Endothelial cell (in vitro differentiated cells): ENCODE measurements around the gene CCDC92. TPM values are rescaled to one million over a fixed set of nuclear protein-coding genes. Genes with fewer than 3 reads are reported as not detected.

Experiments used
- DNase-seq: peaks from one replicate; pipeline ENCODE4 v3.0.0; 2021; ENCODE audit warnings: low spot score
- H3K27ac Mint-ChIP-seq: one replicate; pipeline ENCODE4 v1.8.0; 2021; ENCODE audit warnings: mixed read lengths, inconsistent platforms; ENCODE audit not compliant: unreplicated experiment
- H3K27me3 Mint-ChIP-seq: one replicate; pipeline ENCODE4 v1.8.0; 2021; ENCODE audit warnings: mild to moderate bottlenecking, moderate library complexity, mixed read lengths, inconsistent platforms; ENCODE audit not compliant: unreplicated experiment
- H3K36me3 Mint-ChIP-seq: one replicate; pipeline ENCODE4 v1.8.0; 2021; ENCODE audit warnings: mild to moderate bottlenecking, low read depth, mixed read lengths, inconsistent platforms; ENCODE audit not compliant: unreplicated experiment
- H3K4me1 Mint-ChIP-seq: one replicate; pipeline ENCODE4 v1.8.0; 2021; ENCODE audit warnings: mild to moderate bottlenecking, mixed read lengths, inconsistent platforms; ENCODE audit not compliant: unreplicated experiment
- H3K4me3 Mint-ChIP-seq: one replicate; pipeline ENCODE4 v1.8.0; 2021; ENCODE audit warnings: mild to moderate bottlenecking, mixed read lengths, inconsistent platforms; ENCODE audit not compliant: unreplicated experiment
- H3K9me3 Mint-ChIP-seq: one replicate; pipeline ENCODE4 v1.8.0; 2021; ENCODE audit warnings: mixed read lengths, inconsistent platforms; ENCODE audit not compliant: unreplicated experiment
- total RNA-seq: library from RNA; stranded (reverse); fragmentation: NEBNext Ultra II Directional; extraction: Animal tissue kit (Norgen Biotek cat#: 25700); gene quantifications from one replicate; pipeline ENCODE4 v1.2.1, GENCODE V29; 2021; ENCODE audit not compliant: unreplicated experiment
- TF ChIP-seq, protein P1 (sequence below): fragments of 200-600 bp; sonication (generic); IDR thresholded peaks from one replicate; pipeline ENCODE4 v1.5.0; 2021; ENCODE audit warnings: antibody characterized with exemption; ENCODE audit not compliant: unreplicated experiment

The CCDC92 gene
- total RNA-seq, 1 donor from 2014 or later = 25.0 TPM

DNA sequence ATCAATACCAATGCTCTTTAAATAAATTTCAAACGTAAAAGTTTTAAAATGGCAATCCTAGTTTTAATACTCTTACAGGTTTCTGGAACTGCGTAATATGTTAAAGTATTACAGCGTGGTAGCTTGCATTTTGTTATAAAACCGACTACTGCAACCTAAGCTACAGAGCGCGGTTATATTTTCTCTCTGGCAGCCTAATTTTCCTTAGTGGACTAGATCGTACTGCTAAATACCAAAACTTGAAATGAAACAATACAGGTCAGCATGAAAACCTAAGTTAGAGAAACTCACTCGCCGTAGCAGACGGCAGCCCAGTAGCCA lies 1.2 kb downstream of the CCDC92 start:
- H3K36me3 Mint-ChIP-seq = peaks cover 22% of the 10 kb centered on the region
- TF ChIP-seq, protein P1, sequence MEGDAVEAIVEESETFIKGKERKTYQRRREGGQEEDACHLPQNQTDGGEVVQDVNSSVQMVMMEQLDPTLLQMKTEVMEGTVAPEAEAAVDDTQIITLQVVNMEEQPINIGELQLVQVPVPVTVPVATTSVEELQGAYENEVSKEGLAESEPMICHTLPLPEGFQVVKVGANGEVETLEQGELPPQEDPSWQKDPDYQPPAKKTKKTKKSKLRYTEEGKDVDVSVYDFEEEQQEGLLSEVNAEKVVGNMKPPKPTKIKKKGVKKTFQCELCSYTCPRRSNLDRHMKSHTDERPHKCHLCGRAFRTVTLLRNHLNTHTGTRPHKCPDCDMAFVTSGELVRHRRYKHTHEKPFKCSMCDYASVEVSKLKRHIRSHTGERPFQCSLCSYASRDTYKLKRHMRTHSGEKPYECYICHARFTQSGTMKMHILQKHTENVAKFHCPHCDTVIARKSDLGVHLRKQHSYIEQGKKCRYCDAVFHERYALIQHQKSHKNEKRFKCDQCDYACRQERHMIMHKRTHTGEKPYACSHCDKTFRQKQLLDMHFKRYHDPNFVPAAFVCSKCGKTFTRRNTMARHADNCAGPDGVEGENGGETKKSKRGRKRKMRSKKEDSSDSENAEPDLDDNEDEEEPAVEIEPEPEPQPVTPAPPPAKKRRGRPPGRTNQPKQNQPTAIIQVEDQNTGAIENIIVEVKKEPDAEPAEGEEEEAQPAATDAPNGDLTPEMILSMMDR = no peak
- peaks cover 24% of the 10 kb centered on the region for H3K4me1 Mint-ChIP-seq
- DNase-seq = no peak
- no peaks in the 10 kb centered on the region for H3K9me3 Mint-ChIP-seq
- H3K27me3 Mint-ChIP-seq = peaks cover 10% of the 10 kb centered on the region
- H3K27ac Mint-ChIP-seq = peak overlapping the region; percentile 86
- H3K4me3 Mint-ChIP-seq = peak overlapping the region; percentile 98

DNA sequence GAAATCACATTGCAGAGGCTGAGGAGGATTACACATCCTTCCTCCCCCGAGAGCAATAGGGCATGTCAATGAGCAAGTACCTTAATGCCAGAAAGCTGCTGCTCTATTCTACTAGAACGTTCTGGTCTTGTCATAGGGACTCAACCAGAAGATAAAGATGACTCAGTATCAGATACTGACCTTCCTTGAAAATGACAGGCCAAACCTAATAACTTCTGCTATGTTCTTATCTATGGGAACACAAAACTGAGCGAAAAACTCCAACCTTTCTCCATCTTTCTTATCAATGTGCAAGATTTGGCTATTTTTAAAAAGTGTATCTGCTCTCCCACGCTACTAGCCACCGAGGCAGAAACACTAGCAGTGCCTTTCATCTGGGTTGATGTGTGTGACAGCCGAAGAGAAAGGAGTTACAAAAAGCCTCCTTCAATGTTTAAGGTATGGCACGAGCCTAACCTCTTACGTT lies 5.5 kb downstream of the CCDC92 start:
- no peak overlapping the region for H3K4me3 Mint-ChIP-seq
- H3K27ac Mint-ChIP-seq = no peak overlapping the region
- peaks cover 8% of the 10 kb centered on the region for H3K4me1 Mint-ChIP-seq
- H3K36me3 Mint-ChIP-seq = peaks cover 11% of the 10 kb centered on the region
- H3K27me3 Mint-ChIP-seq = peaks cover 6% of the 10 kb centered on the region
- H3K9me3 Mint-ChIP-seq = no peaks in the 10 kb centered on the region
- DNase-seq = no peak
- TF ChIP-seq, protein P1 = no peak

DNA sequence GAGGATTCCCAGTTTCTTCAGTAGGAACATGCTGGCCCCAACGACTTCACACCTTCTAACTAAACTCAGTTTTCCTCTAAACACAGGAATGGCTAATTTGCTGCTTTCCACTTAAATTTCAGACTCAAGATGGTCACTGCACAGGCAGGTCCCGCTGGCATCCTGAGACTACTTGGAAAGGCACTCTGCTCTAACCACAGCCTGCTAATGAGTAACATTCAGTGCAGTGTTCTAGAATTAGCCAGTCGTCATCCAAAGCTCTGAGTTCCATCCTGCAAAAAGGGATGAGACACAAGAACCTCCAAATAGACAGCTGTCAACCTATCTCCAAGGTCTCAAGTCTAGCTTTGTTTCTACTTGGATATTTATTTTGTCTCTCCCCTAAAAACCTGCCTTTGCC lies 6.0 kb downstream of the CCDC92 start:
- DNase-seq = no peak
- no peak overlapping the region for H3K4me3 Mint-ChIP-seq
- H3K36me3 Mint-ChIP-seq = peaks cover 9% of the 10 kb centered on the region
- H3K27ac Mint-ChIP-seq = no peak overlapping the region
- H3K4me1 Mint-ChIP-seq = peaks cover 7% of the 10 kb centered on the region
- no peaks in the 10 kb centered on the region for H3K9me3 Mint-ChIP-seq
- TF ChIP-seq, protein P1 = no peak
- peaks cover 5% of the 10 kb centered on the region for H3K27me3 Mint-ChIP-seq

DNA sequence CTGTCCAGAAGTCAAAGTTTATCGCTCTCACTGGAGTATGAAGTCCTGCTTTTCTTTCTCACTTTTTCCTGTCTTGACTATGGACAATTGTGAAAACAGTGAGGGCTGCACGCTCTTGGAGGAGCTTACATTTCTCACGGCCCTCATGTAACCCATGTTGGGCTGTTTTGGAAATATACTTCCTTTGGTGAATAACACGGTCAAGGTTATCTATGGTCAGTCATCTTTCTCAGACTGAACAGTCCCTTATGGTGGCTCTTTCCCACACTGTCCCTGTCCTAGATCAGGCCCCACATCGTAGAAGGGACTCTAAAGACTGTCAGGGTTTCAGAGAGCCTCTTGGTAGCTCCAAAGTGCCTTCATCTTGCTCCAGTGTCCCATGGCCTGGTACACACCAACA lies 7.2 kb downstream of the CCDC92 start:
- Mint-ChIP-seq H3K36me3 (peaks cover 6% of the 10 kb centered on the region), H3K9me3 (no peaks in the 10 kb centered on the region), H3K4me1 (peaks cover 4% of the 10 kb centered on the region), H3K27ac (no peak overlapping the region), H3K4me3 (no peak overlapping the region), H3K27me3 (no peaks in the 10 kb centered on the region)
- DNase-seq = no peak
- TF ChIP-seq, protein P1 = no peak

DNA sequence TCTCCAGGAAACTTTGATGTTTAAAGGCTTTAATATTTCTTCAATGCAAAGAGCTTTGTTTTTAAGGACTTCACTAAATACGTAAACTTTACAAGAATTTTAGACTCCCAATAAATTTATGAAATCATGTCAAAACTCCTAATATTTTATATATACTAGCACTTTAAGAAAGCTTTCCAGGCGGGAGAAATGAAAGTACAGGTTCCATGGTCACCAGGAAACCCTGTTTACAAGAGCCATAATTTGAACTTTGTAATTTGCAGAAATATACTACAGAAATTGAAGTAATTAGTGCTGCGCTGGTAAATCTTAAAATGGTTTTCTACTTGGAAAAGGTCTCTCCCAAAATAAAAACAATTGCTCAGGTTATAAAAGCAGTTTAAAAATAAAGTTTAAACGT lies 8.8 kb downstream of the CCDC92 start:
- TF ChIP-seq, protein P1 = no peak
- Mint-ChIP-seq H3K9me3 (no peaks in the 10 kb centered on the region), H3K27me3 (no peaks in the 10 kb centered on the region), H3K4me1 (peaks cover 4% of the 10 kb centered on the region), H3K27ac (no peak overlapping the region), H3K36me3 (peaks cover 6% of the 10 kb centered on the region), H3K4me3 (no peak overlapping the region)
- no peak for DNase-seq
